ENCODE measurements around the gene CLCN7. TPM values are rescaled to one million over a fixed set of nuclear protein-coding genes. Genes with fewer than 3 reads are reported as not detected.

The CLCN7 gene
- total RNA-seq, 1 donor from 2014 or later = 116 TPM

DNA sequence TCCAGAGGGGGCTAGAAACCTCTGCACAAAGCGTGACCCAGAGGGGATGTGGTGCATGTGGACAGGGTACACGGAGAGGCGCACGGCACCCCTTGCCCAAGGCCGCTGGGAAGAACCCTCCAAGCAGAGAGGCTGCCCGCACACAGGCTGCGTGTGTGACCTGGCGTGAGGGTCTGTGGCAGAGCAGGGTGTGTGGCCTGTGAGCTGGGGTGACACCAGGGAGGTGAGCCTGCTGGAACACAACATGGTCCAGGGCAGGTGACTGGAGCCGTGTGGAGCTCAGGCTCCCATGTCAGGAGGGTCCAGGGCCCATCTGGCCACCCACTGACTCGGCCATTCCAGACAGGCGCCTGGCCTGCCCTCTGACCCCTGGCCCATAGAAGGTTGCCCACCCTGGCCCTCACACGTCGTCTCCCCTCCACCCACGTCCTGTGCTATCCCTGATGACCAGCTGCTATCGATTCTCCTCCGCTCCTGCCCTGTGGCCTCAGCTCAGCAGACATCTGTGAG lies 43.9 kb upstream of the CLCN7 start:
- TF ChIP-seq, protein P1, sequence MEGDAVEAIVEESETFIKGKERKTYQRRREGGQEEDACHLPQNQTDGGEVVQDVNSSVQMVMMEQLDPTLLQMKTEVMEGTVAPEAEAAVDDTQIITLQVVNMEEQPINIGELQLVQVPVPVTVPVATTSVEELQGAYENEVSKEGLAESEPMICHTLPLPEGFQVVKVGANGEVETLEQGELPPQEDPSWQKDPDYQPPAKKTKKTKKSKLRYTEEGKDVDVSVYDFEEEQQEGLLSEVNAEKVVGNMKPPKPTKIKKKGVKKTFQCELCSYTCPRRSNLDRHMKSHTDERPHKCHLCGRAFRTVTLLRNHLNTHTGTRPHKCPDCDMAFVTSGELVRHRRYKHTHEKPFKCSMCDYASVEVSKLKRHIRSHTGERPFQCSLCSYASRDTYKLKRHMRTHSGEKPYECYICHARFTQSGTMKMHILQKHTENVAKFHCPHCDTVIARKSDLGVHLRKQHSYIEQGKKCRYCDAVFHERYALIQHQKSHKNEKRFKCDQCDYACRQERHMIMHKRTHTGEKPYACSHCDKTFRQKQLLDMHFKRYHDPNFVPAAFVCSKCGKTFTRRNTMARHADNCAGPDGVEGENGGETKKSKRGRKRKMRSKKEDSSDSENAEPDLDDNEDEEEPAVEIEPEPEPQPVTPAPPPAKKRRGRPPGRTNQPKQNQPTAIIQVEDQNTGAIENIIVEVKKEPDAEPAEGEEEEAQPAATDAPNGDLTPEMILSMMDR (IDR thresholded peaks at IDR 0.05; ENCODE audit: insufficient read depth, low read length, poor library complexity, severe bottlenecking) = no peak
- DNase-seq (ENCODE audit: low read depth) = no peak

DNA sequence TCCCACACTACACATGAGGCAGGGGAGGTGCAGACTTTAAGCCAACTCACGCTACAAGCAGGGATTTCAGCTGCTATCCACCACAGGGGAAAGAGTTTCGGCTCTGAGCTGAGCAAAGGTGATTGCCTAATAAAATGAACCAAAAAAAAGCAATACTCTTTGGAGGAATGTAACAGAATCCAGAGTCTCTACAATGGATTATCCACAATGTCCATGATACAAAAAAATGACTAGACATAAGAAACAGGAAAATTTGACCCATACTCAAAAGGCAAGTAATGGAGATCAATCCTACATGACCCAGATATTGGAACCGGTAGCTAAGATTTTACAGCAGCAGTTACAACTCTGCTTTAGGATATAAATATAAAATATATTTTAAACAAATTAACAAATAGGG lies 39.7 kb upstream of the CLCN7 start:
- H3K4me3 ChIP-seq (ENCODE audit: low read depth, low read length) = no peak overlapping the region
- H3K27me3 ChIP-seq (ENCODE audit: control insufficient read depth, insufficient read depth, low read length) = no peaks in the 10 kb centered on the region
- DNase-seq (ENCODE audit: low read depth) = no peak
- H3K36me3 ChIP-seq (ENCODE audit: control insufficient read depth, insufficient read depth, low read length) = no peaks in the 10 kb centered on the region
- TF ChIP-seq, protein P1 (IDR thresholded peaks at IDR 0.05; ENCODE audit: insufficient read depth, low read length, poor library complexity, severe bottlenecking) = no peak

More for the DNA sequence above, 43.9 kb upstream of the CLCN7 start:
- Histone ChIP-seq H3K36me3 (ENCODE audit: control insufficient read depth, insufficient read depth, low read length) (no peaks in the 10 kb centered on the region), H3K27me3 (ENCODE audit: control insufficient read depth, insufficient read depth, low read length) (no peaks in the 10 kb centered on the region), H3K4me3 (ENCODE audit: low read depth, low read length) (no peak overlapping the region)

DNA sequence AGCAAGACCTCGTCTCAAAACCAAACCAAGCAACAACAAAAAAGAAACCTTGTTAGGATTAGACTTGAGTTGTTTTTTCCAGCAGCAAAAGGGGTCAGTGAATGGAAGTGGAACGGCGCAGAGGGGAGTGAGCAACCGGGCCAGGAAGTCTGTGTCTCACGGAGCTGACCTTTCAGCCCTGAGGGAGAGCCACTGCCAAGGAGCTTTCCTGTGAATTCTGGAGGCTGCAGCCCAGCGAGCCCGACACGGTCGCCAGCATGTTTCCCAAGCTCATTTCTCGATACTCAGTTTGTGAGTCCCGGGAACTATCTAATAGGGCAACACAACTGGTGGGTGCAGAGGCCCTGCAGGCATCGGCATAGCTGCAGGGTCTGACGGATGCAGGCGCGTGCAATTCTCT lies 37.9 kb upstream of the CLCN7 start:
- no peaks in the 10 kb centered on the region for H3K27me3 ChIP-seq (ENCODE audit: control insufficient read depth, insufficient read depth, low read length)
- no peak for DNase-seq (ENCODE audit: low read depth)
- no peak overlapping the region for H3K4me3 ChIP-seq (ENCODE audit: low read depth, low read length)
- TF ChIP-seq, protein P1 (IDR thresholded peaks at IDR 0.05; ENCODE audit: insufficient read depth, low read length, poor library complexity, severe bottlenecking) = no peak
- H3K36me3 ChIP-seq (ENCODE audit: control insufficient read depth, insufficient read depth, low read length) = no peaks in the 10 kb centered on the region

DNA sequence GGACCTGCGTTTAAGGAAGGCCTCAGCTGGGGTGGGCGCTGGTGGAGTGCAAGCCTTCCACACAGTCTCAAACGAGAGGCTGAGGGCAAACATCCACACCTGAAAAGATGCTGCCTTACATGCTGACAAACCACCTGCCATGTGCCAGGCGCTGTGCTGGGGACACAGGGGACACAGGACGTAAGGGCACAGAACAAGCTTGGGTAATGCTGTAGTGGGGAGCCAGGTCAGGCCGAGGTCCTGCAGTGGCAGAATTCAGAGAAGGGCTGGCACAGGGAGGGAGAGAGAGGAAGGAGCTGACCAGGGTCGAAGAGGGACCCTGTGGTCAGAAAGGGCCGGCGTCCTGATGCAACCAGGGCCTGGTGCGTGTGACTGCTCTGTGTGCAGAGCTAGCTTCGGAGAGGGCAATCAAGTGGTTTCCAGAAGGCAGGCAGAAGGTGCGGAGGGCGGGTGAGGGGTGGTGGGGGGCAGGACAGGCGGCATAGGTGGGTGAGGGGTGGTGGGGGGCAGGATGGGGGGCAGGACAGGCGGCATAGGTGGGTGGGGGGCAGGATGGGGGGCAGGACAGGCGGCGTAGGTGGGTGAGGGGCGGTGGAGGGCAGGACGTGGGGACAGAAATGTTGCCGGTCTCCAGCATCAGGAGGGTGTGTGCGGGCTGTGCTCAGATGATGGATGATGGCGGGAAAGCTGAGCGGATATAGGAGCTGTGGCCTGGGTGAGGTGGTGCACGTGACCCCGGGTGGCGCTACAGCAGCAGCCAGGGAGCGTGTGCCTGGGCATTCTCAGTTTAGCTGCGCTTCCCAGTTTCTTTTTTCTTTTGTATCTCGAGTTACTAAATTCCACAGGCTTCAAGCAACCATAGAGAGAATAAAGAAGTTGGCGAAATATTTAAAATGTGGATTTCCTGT lies 37.1 kb upstream of the CLCN7 start:
- no peaks in the 10 kb centered on the region for H3K36me3 ChIP-seq (ENCODE audit: control insufficient read depth, insufficient read depth, low read length)
- DNase-seq (ENCODE audit: low read depth) = no peak
- no peaks in the 10 kb centered on the region for H3K27me3 ChIP-seq (ENCODE audit: control insufficient read depth, insufficient read depth, low read length)
- TF ChIP-seq, protein P1 (IDR thresholded peaks at IDR 0.05; ENCODE audit: insufficient read depth, low read length, poor library complexity, severe bottlenecking) = no peak
- H3K4me3 ChIP-seq (ENCODE audit: low read depth, low read length) = no peak overlapping the region

DNA sequence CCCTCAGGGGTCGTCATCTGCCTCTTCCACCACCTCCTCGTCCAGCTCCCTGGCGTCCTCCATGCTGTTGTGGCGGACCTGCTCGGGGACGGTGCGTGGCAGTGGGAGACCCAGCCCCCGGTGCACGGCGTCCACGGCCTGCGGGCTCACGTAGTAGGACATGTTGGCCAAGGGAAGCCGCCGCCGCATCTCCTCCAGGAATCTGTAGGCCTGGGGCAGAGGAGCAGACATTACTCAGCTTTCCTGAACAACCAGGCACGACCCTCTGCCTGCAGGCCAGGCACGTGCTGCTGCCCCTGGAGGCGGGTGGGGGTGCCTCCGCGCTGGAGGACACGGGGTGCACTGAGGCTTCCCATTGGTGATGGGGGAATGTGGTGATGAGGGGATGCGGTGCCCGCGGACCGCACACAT lies 36.1 kb upstream of the CLCN7 start:
- H3K36me3 ChIP-seq (ENCODE audit: control insufficient read depth, insufficient read depth, low read length) = no peaks in the 10 kb centered on the region
- no peak overlapping the region for H3K4me3 ChIP-seq (ENCODE audit: low read depth, low read length)
- no peaks in the 10 kb centered on the region for H3K27me3 ChIP-seq (ENCODE audit: control insufficient read depth, insufficient read depth, low read length)
- no peak for DNase-seq (ENCODE audit: low read depth)
- TF ChIP-seq, protein P1 (IDR thresholded peaks at IDR 0.05; ENCODE audit: insufficient read depth, low read length, poor library complexity, severe bottlenecking) = no peak

Measured in kidney epithelial cell (primary cell).